Spleen (tissue), 7 donors: ENCODE data around the gene DNAJC19.

Source experiments
- CTCF ChIP-seq, 11 experiments: fragments of 200-600 bp in 7 of 11; fragments of 450-650 bp in 4 of 11; sonication (generic) in 4 of 11; IDR thresholded peaks in 8 of 11; conservative IDR thresholded peaks in 3 of 11; 1 replicate in 7 of 11; 2 replicates in 4 of 11; pipeline versions ENCODE4 v1.4.0 to v1.8.0; 2016 to 2021; ENCODE audit warnings: antibody characterized with exemption in 11 of 11, inconsistent platforms in 4 of 11, mild to moderate bottlenecking in 1 of 11
- POLR2A ChIP-seq, 3 donors: fragments of 450-650 bp; IDR thresholded peaks; one replicate each; pipeline ENCODE4 v1.5.1; 2017; ENCODE audit warnings: antibody characterized with exemption in 3 of 3, mild to moderate bottlenecking in 1 of 3
- POLR2AphosphoS5 ChIP-seq, 3 donors: sonication (generic); formaldehyde crosslinking; IDR thresholded peaks; one replicate each; pipeline ENCODE4 v1.5.1; 2017; ENCODE audit warnings: antibody characterized with exemption in 3 of 3
- donor health status: DM: no; HTN: no; CAD: no; lungs with moderate emphysema.
- donor health status: DM: no; HTN: no; CAD: no.
- donor health status: DM: no; HTN: no; CAD: no.

- TF ChIP-seq CTCF (IDR thresholded peaks at IDR 0.05 in 8 of 11, conservative IDR thresholded peaks at IDR 0.05 in 3 of 11) (no peak), POLR2AphosphoS5 (IDR thresholded peaks at IDR 0.05) (no peak), POLR2A (IDR thresholded peaks at IDR 0.05) (no peak)
These were observed 18.6 kb downstream of the DNAJC19 start for GRCh38 chr3:180970931-180971330.
